Measurements from ENCODE around the gene PAK5.

PAK5 gene

GRCh38 chr20:9550283-9550682 lies 288.6 kb downstream of the PAK5 start:
- H3K4me2 ChIP-seq (ENCODE audit: low read depth, low read length): no peak overlapping the region
- H4K20me1 ChIP-seq (ENCODE audit: insufficient read depth, low read length): no peaks in the 10 kb centered on the region
- H3K27me3 ChIP-seq (replicated peaks; ENCODE audit: insufficient read depth, low read length): no peaks in the 10 kb centered on the region
- no peak overlapping the region for H3K9ac ChIP-seq (ENCODE audit: low read length)
- no peak overlapping the region for H3K4me3 ChIP-seq (ENCODE audit: low read length)
- no peaks in the 10 kb centered on the region for H3K9me3 ChIP-seq (replicated peaks; ENCODE audit: insufficient read depth, low read length)
- no peak overlapping the region for H3K27ac ChIP-seq (ENCODE audit: low read length)
- H3F3A ChIP-seq (ENCODE audit: insufficient read depth, low read length): no peaks in the 10 kb centered on the region
- no peaks in the 10 kb centered on the region for H3K79me2 ChIP-seq (ENCODE audit: low read length)
- no peak for DNase-seq
- H3K4me1 ChIP-seq (ENCODE audit: low read length): no peaks in the 10 kb centered on the region
- TF ChIP-seq CTCF (IDR thresholded peaks at IDR 0.05; ENCODE audit: low read length) (no peak), EZH2 (optimal IDR thresholded peaks at IDR 0.05; ENCODE audit: low read depth, low read length) (no peak)
- H3K9me2 ChIP-seq (replicated peaks; ENCODE audit: insufficient read depth, low read length): no peaks in the 10 kb centered on the region
- H2AFZ ChIP-seq (ENCODE audit: low read length): no peak overlapping the region
- no peaks in the 10 kb centered on the region for H3K36me3 ChIP-seq (replicated peaks; ENCODE audit: insufficient read depth, low read length)

GRCh38 chr20:9543214-9543613 lies 295.7 kb downstream of the PAK5 start:
- H2AFZ ChIP-seq (ENCODE audit: low read length): no peak overlapping the region
- no peaks in the 10 kb centered on the region for H3K36me3 ChIP-seq (replicated peaks; ENCODE audit: insufficient read depth, low read length)
- no peaks in the 10 kb centered on the region for H3K79me2 ChIP-seq (ENCODE audit: low read length)
- no peak for DNase-seq
- no peak overlapping the region for H3K4me3 ChIP-seq (ENCODE audit: low read length)
- TF ChIP-seq EZH2phosphoT487 (IDR thresholded peaks at IDR 0.05; ENCODE audit: low read length) (no peak), EZH2 (optimal IDR thresholded peaks at IDR 0.05; ENCODE audit: low read depth, low read length) (no peak), CTCF (IDR thresholded peaks at IDR 0.05; ENCODE audit: low read length) (no peak)
- H3K9me3 ChIP-seq (replicated peaks; ENCODE audit: insufficient read depth, low read length): no peaks in the 10 kb centered on the region
- no peaks in the 10 kb centered on the region for H4K20me1 ChIP-seq (ENCODE audit: insufficient read depth, low read length)
- H3K27me3 ChIP-seq (replicated peaks; ENCODE audit: insufficient read depth, low read length): no peaks in the 10 kb centered on the region
- H3K27ac ChIP-seq (ENCODE audit: low read length): no peak overlapping the region
- no peaks in the 10 kb centered on the region for H3F3A ChIP-seq (ENCODE audit: insufficient read depth, low read length)
- no peak overlapping the region for H3K9ac ChIP-seq (ENCODE audit: low read length)
- no peak overlapping the region for H3K4me2 ChIP-seq (ENCODE audit: low read depth, low read length)
- H3K9me2 ChIP-seq (replicated peaks; ENCODE audit: insufficient read depth, low read length): no peaks in the 10 kb centered on the region
- H3K4me1 ChIP-seq (ENCODE audit: low read length): no peaks in the 10 kb centered on the region

- DNase-seq: no peak
- Histone ChIP-seq H3F3A (ENCODE audit: insufficient read depth, low read length) (peaks cover 18% of the 10 kb centered on the region), H3K36me3 (replicated peaks; ENCODE audit: insufficient read depth, low read length) (peaks cover 1% of the 10 kb centered on the region; the same call in 1 of the 2 replicates), H3K9me2 (replicated peaks; ENCODE audit: insufficient read depth, low read length) (no peaks in the 10 kb centered on the region), H3K27ac (ENCODE audit: low read length) (no peak overlapping the region), H3K27me3 (replicated peaks; ENCODE audit: insufficient read depth, low read length) (no peaks in the 10 kb centered on the region), H3K9ac (ENCODE audit: low read length) (no peak overlapping the region), H3K4me2 (ENCODE audit: low read depth, low read length) (no peak overlapping the region), H4K20me1 (ENCODE audit: insufficient read depth, low read length) (no peaks in the 10 kb centered on the region), H3K4me3 (ENCODE audit: low read length) (no peak overlapping the region), H3K4me1 (ENCODE audit: low read length) (no peaks in the 10 kb centered on the region), H3K9me3 (replicated peaks; ENCODE audit: insufficient read depth, low read length) (no peaks in the 10 kb centered on the region), H2AFZ (ENCODE audit: low read length) (no peak overlapping the region), H3K79me2 (ENCODE audit: low read length) (no peaks in the 10 kb centered on the region)
- TF ChIP-seq EZH2 (optimal IDR thresholded peaks at IDR 0.05; ENCODE audit: low read depth, low read length): no peak
- TF ChIP-seq EZH2phosphoT487 (IDR thresholded peaks at IDR 0.05; ENCODE audit: low read length): no peak
- TF ChIP-seq CTCF (IDR thresholded peaks at IDR 0.05; ENCODE audit: low read length): no peak
Measured at GRCh38 chr20:9535449-9535848, 303.4 kb downstream of the PAK5 start.
